Measurements from ENCODE around the gene WIPI1.
A peak's percentile ranks its signal among the peaks of the same experiment; 100 is the strongest.

Gene WIPI1

DNA sequence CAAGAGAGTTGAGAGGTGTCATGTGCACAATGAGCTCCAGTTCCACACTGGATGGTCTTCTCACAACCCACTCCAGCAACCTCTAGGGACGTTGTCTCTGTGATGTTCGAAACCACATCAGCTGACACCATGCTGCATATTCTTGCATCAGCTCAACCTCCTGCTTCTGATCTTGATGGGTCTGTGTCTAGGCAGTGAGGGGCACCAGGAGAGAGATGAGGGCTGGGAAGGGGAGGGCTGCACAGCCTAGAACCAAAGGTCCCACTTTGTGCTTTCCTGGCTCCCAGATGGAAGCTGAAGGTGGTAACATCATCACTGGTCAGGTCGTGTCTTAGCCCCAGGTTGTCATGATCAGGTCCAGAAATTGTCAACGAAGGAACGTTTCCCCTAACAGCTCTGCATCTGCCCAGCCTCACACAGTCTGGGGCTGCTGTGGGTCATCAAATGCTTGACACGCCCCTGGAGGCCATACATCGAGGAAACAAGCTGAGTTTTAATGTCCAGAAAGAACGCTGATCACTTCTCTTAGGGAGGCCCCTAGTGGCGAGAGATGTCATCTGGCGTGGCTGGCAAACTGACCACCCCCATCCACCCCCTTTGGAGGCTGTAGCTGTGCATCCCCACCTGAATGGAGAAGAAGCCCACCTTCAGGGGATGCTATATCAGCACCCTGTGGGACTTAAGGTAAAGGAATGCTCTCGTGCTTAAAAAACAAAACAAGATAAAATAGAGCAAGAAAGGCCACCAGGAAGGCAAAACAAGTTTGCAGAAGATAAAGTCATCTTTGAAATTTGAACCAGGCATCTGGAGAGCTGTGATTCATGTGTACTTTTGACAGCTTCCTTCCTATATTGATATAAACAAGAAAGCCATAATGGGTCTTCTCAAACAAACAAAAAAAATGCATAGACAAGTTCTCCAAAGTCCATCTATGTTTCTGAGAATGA is 58.3 kb downstream of the WIPI1 start:
- in situ Hi-C loops (cut with MboI; ENCODE audit: low pct_unique_long_range_greater_than_20kb, low sequenced_read_pairs), result no loop called here
- DNase-seq, result peak; percentile 43

DNA sequence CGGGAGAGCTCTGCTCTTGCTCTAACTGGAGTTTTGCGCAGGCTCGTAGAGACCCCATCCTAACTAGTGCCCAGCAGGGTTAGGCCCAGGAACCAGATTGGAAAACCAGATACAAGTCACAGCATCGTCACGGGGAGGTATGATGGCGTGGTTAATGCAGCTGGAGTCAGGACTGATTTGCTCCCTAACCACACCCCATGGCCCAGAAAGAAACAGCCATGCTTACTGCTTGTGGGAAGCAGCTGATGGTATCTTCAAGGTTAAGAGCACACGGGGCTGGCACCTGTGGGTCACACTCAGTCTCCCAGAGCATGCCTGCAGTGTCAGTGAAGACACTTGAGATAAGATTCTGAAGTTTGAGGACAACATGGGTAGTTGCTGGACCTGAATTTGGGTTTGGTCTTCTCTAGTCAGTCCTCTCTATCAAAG is 60.2 kb downstream of the WIPI1 start:
- DNase-seq, result no peak
- in situ Hi-C loops (cut with MboI; ENCODE audit: low pct_unique_long_range_greater_than_20kb, low sequenced_read_pairs), result no loop called here

DNA sequence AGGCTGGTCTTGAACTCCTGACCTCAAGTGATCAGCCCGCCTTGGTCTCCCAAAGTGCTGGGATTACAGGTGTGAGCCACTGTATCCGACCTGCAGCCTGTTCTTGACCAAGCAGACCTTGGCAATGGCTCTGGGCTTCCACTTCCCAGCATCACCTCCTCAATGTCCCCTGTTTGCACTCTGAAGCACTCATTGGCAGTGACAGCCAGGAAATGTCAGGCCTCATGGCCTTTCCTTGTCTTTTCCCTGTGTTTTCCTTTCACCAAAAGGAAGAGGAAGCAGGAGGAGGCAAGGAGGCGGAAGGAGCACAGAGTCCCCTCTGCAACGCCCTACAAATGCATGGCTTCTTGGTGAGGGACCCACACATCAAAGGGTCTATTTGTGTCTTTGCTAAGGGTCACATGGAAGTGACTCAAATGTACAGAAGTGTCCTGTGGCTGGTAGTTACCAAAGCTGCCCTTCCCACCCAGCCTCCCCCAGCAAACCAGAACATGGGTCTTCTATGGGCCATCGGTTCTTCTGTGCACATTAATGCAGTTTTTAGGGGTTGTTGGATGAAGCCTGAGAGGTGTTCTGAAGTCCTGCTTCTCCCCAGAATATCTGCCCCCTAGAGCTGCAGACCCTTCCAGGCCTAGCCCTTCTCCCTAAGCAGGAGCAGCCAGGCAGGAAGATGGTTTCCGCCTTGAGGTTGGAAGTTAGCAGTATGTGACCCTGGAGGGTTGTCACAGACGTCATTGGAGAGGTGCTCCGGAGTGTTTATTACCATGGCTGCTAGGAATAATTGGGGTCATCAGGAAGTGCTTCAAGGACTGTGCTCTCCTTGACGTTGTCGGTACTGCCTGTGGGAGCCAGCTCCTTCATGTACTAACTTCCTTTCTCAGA is 60.8 kb downstream of the WIPI1 start:
- in situ Hi-C loops (cut with MboI; ENCODE audit: low pct_unique_long_range_greater_than_20kb, low sequenced_read_pairs), result no loop called here
- peak; percentile 51 for DNase-seq

DNA sequence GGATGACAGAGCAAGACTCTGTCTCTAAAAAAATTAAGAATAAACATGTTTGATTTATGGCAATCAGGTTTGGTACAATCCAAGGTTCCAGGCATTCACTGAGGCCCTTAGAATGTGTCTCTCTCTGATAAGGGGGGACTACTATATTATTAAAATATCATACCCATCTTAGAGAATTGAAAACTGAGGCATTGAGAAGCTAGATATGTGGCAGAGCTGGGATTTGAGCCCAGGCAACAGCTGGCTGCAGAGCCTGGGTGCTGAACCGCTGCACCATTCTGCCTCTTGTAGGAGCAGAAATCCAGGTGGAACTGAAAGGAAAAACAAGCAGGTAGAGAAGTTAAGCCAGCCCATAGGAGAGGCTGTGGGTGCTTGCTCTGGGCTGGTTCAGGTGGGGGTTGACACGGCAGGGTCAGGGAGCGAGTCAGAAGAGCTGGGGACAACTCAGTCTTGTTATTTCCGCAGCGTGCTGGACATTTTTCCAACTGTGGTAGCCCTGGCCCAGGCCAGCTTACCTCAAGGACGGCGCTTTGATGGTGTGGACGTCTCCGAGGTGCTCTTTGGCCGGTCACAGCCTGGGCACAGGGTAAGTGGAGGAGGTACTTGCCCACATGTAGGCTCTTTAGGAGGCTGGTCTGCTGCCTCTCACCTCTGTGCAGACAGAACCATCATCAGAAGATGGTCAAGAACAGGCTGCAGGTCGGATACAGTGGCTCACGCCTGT is 62.5 kb downstream of the WIPI1 start:
- in situ Hi-C loops (cut with MboI; ENCODE audit: low pct_unique_long_range_greater_than_20kb, low sequenced_read_pairs), result no loop called here
- no peak for DNase-seq

DNA sequence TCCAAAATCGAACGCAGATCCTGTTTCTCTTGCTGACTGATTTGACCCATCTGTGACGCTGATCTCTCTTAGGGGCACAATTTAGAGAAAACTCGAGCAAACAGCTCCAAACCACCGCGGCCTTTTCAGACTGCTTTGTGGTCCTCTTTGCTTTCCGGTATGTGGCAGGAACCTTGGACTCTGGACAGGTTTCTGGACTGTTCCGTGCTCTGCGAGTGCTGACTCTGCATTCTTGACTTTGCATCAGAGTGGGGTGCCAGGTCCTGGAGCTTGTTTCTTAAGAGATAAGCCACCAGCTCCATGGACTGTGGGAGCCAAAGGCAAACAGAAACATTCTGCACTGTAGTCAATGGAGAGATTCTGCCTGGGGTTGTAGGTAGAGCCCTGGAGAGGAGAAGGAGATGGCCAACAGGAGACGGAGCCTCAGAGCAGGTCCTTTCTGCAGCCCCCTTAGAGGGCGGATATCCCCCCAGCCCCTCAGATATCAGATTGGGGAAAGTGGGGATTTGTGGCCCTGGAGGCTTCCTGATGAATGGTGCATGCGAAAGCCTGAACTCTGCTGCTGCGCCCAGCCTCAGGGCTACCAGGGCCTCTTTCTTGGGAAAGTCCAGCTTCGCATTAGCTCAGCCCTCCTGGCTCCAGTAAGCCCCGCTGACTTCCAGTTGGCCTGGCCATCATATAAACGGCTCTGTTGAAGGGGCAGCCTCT is 65.6 kb downstream of the WIPI1 start:
- in situ Hi-C loops (cut with MboI; ENCODE audit: low pct_unique_long_range_greater_than_20kb, low sequenced_read_pairs), result no loop called here
- no peak for DNase-seq

DNA sequence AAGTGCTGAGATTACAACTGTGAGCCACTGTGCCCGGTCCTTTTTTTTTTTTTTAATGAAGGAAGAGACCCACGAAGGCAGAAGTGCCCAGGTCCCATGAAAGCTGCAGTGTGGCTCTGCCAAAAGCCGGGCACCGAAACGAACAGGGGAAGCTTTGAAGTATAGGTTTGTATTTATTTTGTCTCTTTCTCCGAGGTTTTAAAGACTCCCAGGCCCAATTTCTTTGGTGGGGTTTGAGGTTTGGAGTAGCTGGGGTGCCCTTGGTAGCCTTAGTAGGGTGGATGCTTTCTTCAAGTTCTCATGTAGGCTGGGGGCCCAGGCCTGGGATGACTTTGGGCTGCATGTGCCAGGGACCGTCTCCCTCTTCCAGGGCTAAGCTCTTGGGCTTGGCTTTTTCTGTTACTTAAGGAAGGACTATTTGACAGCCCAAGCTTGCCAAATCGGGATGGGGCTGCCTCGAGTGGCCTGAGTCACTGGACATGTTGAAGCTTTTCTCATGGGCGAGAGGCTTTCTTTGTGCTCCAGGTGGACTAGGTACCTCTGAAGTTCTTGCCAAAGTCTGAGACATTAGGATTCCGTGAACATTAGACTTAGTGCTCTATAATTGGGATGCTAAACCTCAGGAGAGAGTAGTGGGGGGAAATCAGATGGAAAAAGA is 66.3 kb downstream of the WIPI1 start:
- in situ Hi-C loops (cut with MboI; ENCODE audit: low pct_unique_long_range_greater_than_20kb, low sequenced_read_pairs), result no loop called here
- DNase-seq, result no peak

DNA sequence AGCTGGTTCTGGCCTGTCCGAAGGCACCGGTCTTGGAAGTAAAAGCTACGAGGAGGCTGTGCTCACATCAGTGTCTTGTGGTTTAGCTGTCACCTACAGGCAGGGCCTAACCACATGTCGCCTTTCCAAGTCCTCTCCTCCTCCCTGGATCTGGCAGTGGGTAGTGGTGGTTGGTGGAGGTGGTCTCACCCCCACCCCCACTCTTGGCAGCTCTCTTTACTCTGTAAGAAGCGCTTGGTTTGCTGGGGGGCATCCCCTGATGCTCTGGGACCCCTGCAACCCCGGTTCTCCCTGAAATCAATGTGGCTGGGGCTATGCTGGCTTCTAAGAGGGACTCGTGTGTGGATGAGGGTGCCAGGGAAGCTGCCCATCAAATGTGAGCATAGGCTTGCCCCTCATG is 68.3 kb downstream of the WIPI1 start:
- in situ Hi-C loops (cut with MboI; ENCODE audit: low pct_unique_long_range_greater_than_20kb, low sequenced_read_pairs), result no loop called here

DNA sequence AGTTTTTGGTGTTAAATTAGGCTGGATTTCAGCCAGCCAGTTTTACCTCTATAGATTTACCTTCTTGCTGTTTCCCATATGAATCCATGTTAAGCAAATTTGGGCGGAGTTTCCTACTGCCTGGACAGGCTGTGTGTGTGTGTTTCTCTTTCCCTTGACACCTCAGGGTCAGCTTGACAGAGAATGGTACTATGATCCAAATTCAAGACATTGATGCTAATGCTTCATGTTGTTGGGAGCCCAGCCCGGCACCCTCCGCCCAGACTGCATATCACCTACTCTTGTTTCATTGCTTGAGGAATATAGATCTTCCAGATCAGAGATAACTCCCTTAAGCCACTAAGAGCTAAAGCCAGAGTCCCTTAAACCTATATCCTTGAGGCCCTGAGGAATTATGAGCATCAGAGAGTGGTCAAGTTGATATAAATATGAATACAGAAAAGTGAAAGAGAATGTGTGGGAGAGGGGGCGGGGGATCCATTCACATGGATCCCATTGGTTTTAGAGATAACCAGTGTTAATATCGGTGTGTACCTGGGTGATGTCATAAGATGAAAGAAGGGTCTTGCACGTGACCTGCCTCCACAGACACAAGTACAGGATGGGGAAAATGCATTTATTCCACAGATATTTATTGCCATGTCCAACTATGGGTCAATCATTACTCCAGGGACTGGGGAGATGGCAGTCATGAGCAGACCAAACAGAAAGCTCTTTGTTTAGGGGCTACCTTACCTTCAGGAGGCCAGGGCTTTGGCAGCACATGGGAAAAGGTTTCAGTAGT is 69.7 kb downstream of the WIPI1 start:
- in situ Hi-C loops (cut with MboI; ENCODE audit: low pct_unique_long_range_greater_than_20kb, low sequenced_read_pairs), result no loop called here

More for the DNA sequence above, 68.3 kb downstream of the WIPI1 start:
- no peak for DNase-seq

DNA sequence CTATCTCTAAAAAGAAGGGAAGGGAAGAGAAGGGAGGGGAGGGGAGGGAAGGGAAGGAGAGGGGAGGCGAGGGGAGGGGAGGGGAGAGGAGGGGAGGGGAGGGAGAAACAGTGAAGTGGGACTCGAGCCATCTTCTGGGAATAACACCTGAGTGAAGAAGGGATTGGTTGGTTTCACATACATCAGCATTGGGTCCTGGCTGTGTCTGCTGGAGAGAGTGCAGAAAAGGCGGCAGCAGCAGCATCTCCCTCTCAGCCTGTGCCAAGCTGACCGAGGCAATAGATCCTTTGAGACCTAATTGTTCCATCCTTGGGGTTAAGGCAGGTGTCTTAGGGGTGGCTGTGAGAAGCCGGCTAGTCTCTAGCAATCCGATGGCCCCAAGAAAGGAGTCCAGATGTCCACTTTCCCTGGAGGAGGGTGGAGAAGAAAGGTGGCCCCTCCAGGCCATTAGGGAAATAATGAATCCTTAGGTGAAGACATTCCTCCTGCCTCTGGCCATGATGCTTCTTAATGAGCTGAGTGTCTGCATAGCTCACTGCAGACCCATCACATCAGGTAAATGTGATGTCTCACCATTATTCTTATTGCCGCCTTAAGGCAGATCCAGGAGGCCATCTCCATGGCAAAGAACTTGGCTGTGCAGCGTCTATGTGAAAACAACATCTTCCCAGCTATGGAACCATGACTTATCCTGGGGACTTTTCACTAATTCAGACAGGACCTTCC is 71.6 kb downstream of the WIPI1 start:
- DNase-seq, result no peak
- in situ Hi-C loops (cut with MboI; ENCODE audit: low pct_unique_long_range_greater_than_20kb, low sequenced_read_pairs), result no loop called here

More for the DNA sequence above, 69.7 kb downstream of the WIPI1 start:
- no peak for DNase-seq

DNA sequence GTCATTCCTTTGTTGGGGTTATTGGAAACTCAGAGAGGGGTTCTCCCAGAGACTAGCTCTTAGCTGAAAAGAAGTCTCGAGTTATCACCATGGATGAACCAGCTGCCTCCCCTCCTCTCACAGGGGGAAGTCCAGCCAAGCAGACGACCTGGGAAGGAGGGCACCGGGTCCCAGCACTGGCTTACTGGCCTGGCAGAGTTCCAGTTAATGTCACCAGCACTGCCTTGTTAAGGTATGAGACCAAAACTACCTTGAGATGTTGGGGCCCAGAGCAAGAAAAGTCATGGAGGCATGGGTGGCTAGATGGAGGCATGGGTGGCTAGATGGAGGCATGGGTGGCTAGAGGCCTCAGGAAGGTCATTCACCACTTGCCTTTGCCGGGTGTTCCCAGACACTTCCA is 72.4 kb downstream of the WIPI1 start:
- in situ Hi-C loops (cut with MboI; ENCODE audit: low pct_unique_long_range_greater_than_20kb, low sequenced_read_pairs), result no loop called here
- DNase-seq, result no peak

DNA sequence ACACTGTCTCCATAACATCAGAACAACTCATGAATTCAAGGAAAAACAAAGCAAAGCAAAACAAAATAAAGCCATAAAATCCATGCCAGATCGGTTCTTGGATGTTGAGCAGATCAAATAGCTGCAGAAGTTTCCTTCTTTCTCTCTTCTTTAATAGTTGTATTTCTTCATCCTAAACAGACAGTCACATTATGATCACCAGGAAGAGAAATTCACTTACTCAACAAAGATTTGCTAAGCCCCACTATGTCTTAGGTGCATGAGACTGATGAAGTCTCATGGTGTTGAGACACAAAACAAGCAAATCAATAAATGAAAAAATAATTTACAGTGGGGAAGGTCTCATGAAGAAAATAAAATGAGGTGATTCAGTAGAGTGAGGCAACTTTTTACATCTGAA is 72.8 kb downstream of the WIPI1 start:
- no peak for DNase-seq
- in situ Hi-C loops (cut with MboI; ENCODE audit: low pct_unique_long_range_greater_than_20kb, low sequenced_read_pairs), result no loop called here

DNA sequence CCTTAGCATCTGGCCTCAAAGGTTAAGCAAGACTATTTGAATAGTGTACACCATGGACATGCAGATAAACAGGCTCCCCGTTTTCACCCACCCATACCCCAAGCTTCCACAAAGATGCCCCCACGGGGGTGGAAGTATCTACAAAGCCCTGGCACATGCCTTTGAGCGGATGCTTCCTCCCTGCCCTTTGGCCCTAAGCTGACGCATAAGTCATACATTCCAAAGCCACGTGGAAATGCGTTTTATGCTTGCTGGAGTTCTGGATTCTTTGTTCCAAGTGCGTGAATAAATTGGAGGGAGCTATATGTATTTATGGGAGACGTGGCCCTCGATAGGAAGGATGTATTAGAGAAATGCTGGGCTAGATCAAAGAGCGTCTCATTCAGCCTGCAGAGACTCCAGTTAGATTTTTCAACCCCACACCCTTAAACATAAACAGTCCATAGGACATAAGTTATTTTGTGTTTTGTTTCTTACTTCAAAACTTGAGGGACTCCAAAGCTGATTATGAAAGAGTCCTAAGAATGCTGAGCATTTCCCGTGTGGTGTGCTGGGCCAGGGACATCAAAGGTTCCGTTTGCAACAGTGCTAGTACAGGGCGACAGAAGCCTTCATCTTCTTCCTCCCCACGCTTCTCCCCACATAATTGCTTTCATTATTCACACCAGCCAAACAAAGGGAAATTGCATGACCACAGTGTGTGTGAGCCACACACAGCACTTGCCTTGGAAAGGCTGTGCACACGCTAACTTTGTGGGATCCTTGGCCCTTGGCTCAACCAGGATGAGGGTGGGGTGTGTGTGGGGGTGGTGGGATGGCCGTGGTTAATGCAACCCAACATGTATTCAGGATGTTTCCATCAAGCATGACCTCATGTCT is 73.6 kb downstream of the WIPI1 start:
- in situ Hi-C loops (cut with MboI; ENCODE audit: low pct_unique_long_range_greater_than_20kb, low sequenced_read_pairs), result no loop called here
- peak; percentile 35 for DNase-seq

DNA sequence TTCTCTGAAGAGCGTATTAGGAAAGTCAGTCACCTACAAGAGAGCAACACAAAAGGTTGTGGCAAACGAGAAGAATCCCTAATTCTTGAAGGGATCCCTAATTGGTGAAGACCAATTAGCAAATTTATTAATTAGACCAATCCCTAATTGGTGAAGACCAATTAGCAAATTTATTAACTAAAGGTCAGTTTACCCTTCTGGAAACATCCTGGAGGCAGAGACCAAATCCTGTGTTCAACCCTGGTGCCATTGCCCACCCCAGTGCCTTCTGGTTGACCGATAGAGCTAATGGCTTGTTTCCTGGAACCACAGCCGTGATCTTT is 74.2 kb downstream of the WIPI1 start:
- in situ Hi-C loops (cut with MboI; ENCODE audit: low pct_unique_long_range_greater_than_20kb, low sequenced_read_pairs), result no loop called here
- DNase-seq, result no peak

DNA sequence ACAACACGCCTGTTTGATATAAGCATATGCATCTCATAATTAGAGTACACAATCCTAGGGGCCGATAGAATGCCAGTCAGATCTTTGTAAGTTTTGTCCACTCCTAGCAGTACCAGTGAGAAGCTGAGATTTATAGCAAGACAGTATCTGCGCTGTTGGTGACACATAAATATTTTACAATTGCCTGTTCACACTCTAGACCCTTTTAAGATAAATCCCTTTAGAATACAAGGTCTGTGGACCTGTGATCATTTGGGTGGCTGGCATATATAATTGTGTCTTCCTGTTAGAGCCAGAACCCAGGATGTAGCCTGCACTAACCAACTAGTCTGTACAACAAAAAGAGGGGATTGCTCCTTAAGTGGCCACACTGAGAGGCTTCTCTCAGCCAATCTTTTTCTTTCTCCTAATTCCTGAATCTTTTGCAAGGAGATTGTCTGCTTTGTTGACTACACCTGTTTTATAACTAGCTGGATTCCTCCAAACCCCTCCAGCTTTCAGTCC is 74.7 kb downstream of the WIPI1 start:
- in situ Hi-C loops (cut with MboI; ENCODE audit: low pct_unique_long_range_greater_than_20kb, low sequenced_read_pairs), result no loop called here
- DNase-seq, result no peak

DNA sequence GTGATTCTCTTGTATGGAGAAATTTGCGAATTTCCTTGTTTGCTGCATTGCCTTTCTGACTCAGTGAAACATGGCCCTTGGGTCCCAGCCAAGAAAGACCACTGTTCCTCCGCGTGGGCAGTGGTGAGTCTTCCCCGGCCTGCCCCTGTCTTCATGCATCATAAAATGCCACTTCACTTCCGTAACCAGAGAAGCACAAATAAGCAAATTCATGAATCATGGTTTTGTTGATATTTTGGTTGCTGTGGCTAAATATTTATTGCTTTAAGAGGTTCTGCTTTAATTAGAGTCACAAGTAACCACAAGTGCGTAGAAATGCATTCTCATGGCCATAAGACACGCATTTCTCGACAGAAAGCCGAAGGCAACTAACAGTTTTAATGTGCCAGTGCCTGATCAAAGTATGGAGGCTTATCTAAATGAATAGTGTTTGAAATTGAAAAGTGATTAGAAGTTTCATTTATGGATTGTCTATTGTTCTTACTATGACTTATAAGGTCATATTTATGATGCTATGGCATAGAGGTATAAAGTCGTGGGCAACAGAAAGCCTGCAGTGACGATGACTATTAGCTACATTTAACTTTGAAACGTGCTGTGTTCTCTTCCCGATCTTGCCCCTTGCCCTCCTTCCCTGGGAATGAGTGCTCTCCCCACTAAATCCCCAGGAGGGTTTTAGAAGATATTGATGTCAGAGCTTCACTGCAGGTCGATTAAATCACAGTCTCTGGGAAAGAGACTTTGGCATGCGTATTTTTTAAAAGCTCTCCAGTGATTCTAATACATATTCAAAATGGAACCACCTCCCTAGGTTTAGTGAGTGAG is 76.0 kb downstream of the WIPI1 start:
- in situ Hi-C loops (cut with MboI; ENCODE audit: low pct_unique_long_range_greater_than_20kb, low sequenced_read_pairs), result no loop called here
- peak; percentile 8 for DNase-seq

Data from KBM-7 (cell line).